Adrenal gland (tissue), 5 donors: ENCODE data around the gene MAPK1IP1L.

Experiments
- POLR2A ChIP-seq, 2 donors: fragments of 450-650 bp; IDR thresholded peaks; one replicate each; pipeline ENCODE4 v1.6.1; 2017; ENCODE audit warnings: antibody characterized with exemption in 2 of 2, mild to moderate bottlenecking in 2 of 2, moderate library complexity in 1 of 2
- TF ChIP-seq, protein P1 (sequence below), 6 experiments: fragments of 450-650 bp in 4 of 6; fragments of 200-600 bp in 2 of 6; sonication (generic) in 1 of 6; IDR thresholded peaks; 1 replicate in 5 of 6; 2 replicates in 1 of 6; pipeline versions ENCODE4 v1.5.1 to v1.8.0; 2016 to 2021; ENCODE audit warnings: antibody characterized with exemption in 6 of 6, mild to moderate bottlenecking in 2 of 6, moderate library complexity in 1 of 6
- donor health status: DM: no; HTN: no; CAD: no.

DNA sequence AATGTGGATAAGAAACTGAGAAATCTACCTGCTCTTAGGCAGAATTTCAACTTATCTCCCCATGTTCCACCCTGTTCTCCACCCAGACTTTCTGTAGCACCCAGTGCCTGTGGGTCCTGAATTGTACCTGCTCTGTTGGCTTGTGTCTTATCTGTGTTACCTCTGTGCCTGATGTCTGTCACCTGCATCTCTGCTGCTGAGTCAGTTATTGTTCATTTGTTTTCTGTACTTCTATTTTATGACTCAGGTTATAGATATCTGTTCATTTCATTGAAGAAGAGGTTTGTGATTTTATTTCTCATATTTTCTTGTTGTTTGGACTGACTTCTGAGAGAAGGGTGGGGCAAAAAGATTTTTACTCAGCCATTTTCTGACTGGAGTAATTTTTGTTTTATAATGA, 12.7 kb upstream of the MAPK1IP1L start:
- TF ChIP-seq POLR2A (IDR thresholded peaks at IDR 0.05): no peak
- TF ChIP-seq, protein P1, sequence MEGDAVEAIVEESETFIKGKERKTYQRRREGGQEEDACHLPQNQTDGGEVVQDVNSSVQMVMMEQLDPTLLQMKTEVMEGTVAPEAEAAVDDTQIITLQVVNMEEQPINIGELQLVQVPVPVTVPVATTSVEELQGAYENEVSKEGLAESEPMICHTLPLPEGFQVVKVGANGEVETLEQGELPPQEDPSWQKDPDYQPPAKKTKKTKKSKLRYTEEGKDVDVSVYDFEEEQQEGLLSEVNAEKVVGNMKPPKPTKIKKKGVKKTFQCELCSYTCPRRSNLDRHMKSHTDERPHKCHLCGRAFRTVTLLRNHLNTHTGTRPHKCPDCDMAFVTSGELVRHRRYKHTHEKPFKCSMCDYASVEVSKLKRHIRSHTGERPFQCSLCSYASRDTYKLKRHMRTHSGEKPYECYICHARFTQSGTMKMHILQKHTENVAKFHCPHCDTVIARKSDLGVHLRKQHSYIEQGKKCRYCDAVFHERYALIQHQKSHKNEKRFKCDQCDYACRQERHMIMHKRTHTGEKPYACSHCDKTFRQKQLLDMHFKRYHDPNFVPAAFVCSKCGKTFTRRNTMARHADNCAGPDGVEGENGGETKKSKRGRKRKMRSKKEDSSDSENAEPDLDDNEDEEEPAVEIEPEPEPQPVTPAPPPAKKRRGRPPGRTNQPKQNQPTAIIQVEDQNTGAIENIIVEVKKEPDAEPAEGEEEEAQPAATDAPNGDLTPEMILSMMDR (IDR thresholded peaks at IDR 0.05): no peak
